ENCODE measurements around the gene FBXO9.

The FBXO9 gene

DNA sequence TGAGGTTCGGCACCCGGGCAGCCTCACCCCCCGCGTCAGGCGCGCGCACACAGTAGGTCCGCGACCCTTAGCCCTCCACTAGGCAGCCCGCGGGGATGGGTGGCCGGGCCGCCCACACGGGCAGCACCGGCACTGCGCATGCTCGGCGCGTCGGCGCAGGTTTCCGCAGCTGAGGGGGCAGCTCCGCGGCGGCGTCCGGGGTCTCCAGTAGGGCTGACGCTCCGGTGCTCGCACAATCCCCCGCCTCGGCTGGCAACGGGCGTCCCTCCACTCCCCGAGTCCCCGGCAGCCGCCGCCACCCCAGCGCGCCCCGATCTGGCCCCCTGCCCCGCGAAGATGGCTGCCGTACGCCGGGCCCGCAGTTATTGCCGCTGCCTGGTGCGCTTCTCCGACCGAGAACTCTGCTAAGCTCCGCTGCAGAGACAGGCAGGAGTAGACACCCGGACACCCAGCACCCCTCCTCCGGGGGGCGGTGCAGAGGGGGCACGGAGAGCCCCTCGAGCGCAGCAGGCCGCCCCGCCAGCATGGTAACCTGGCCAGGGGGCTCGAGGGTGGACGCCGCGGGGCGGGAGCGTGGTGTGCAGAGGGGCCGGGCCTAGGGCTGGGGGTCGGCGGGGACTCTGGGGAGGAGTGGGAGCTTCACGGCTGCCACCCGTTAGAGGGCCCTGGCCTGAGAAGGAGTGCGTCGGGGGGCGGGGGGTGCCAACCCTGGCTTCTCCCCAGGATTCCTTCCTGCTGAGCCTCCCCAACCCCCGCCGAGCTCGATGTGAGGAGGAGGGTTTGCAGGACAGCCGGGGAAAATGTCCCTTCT is at the start of gene FBXO9:
Gene FBXO9 (plus strand): TSS at position 139 of the 811 bp plus-strand sequence. CDS start 386 bp downstream, at position 525.
- peak; percentile 81 for DNase-seq (ENCODE audit: low spot score)

- no peak for DNase-seq (ENCODE audit: low spot score)
Observed at GRCh38 chr6:53015486-53015885, 49.7 kb upstream of the FBXO9 start.

DNA sequence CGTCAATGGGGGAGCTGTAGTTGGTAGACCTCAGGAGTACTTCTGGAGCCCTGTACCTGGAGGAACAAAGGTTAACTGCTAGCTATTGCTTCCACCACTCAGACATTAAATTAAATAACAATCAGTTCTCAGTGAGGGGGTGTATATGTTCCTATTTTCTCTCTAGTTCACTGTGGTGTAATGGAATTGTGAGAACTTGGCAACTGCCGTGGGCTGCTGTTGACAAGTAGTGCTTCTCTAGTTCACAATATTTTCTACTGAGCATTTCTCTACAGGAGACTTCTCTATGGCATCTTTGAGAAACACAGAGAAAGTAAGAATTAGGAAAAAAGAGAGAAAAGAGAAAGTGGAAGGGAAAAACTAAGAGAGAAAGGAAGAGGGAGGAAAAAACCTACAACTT is 46.8 kb upstream of the FBXO9 start:
- no peak for DNase-seq (ENCODE audit: low spot score)

- DNase-seq (ENCODE audit: low spot score) = peak; percentile 67
Observed at GRCh38 chr6:53020005-53020744, 45.0 kb upstream of the FBXO9 start.

DNA sequence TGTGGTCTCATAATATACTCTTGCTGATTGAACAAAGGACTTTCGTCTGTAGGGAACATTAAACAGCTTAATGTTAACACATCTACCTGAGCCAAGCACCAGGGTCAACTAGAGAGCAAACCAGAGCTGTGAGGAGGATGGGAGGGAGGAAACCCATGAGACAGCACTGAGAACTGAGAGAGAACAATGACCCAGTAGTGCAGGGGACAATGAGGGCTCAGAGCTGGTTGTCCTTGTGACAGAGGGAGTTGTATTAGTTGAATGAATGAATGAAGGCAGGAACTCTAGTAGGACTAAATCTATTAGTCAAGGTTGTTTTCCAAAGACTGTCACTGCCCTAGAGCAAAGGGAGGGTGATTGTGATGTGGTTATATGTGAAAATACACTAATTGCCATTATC is 41.9 kb upstream of the FBXO9 start:
- peak; percentile 86 for DNase-seq (ENCODE audit: low spot score)

DNA sequence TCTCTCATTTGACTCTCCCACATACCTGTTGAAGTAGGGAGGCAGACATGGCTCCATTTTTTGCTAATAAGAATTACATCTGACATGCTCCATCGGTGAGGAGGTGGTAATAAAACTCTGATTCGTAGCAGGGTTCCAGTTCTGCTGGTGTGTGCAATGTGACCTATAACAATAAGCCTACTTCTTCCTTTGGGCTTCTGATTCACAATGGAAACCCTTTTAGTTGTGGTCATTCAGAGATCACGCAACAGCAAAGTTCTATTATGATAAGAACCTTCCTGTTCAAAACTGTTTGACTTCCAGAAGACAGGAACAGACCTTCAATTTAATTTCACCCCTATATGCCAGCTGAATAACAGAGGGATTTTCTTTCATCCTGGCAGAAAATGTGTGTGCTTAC is 38.7 kb upstream of the FBXO9 start:
- DNase-seq (ENCODE audit: low spot score) = no peak

DNA sequence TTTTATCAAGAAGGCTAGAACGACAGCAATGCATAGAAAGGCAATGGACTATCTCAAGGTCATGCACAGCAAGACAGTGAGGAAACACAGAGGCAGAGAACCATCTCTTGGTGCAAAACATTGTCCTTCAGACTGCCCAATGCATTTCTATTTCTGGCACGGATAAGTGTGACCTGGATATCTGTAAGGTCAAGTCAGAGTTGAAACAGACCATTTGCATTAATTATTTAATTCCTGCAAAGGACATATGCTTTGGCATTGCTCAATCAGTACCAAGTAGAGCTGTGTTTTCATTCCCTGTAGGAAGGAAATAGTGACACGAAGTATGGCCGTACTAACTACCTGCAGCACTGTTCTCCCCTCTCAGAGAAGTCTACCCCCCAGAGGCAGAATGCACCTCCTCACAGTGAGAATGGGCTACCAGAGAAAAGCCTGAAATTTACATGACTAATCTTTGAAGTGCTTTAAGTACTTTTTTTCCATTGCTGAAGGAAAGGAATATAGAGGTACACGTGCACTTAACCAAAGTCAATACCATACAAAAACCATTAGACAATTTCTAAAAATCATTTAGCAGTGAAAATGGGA is 38.0 kb upstream of the FBXO9 start:
- DNase-seq (ENCODE audit: low spot score) = no peak

DNA sequence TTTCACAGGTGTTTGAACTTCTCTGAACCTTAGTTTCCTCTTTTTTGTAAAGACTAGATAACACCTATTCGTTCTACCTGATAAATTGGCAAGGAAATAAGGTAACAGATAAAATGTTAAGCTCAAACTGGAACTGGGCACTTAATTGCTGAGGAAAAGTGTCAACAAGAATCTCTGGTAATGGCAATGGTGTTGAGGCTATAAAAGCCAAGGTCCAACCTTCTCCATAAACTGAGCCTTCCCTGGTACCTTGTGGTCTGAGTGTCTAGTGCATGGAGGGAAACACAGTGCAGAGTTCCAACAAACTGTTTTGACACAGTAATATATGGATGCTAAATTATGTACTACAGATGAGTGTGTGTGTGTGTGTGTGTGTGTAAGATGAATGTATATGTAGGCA is 36.7 kb upstream of the FBXO9 start:
- DNase-seq (ENCODE audit: low spot score) = no peak

GRCh38 chr6:53029257-53029656 is 35.9 kb upstream of the FBXO9 start:
- no peak for DNase-seq (ENCODE audit: low spot score)

- DNase-seq (ENCODE audit: low spot score) = no peak
Observed at GRCh38 chr6:53029761-53030160, 35.4 kb upstream of the FBXO9 start.

DNA sequence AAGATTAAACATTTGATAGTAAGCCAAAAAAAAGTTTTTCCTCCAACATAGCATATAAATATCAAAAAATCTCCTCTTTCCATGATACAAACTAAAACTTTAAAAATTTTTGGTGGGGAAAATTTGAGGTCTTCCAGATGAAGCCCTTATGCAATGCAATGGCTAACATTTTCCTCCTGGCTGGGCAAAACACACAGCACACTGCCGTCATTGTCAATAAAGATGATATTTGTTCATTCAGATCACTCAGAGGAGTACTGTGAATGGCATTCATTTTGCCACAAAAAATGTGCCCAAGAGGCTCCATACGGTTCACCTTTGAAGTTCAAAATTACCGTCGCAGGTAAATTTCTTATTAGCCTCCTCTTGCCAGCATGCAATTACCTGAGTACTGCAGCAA is 33.9 kb upstream of the FBXO9 start:
- no peak for DNase-seq (ENCODE audit: low spot score)

DNA sequence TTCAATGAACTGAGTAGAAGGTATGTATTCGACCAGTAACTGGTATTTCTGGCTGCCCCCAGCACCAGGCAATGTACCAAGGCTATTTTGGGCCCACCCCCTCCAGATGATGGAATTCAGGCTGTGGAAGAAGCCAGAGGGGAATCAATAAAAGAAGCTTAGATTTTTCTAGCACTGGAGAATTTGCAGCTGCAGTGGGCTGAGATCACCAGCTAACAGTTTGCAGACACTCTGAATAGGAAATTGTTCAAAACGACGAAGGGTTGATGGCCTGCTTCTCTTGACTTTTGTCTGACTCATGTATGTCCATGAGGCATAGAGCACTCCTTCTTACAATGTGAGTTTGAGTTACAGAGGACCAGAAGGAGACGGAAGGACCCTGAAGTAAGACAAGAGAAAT is 32.4 kb upstream of the FBXO9 start:
- DNase-seq (ENCODE audit: low spot score) = peak; percentile 85

GRCh38 chr6:53033764-53034163 is 31.4 kb upstream of the FBXO9 start:
- no peak for DNase-seq (ENCODE audit: low spot score)

- DNase-seq (ENCODE audit: low spot score) = no peak
Observed at GRCh38 chr6:53035549-53036213, 29.5 kb upstream of the FBXO9 start.

- no peak for DNase-seq (ENCODE audit: low spot score)
Observed at GRCh38 chr6:53038141-53038540, 27.1 kb upstream of the FBXO9 start.

DNA sequence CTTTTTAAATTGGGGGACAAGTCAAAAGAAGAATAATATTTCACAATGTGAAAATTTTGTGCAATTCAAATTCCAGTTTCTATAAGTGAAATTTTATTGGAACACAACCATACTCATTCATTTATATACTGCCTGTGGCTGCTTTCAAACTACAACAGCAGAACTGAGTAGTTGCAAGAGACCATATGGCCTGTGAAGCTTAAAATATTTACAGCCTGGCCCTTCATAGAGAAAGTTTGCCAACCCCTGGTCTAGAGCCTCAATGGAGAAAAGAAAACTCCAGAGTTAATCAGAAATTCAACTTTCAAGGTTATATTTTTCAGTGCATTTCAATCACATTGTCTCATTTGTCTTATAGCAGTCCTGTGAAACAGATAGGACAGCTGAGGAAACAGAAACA is 26.6 kb upstream of the FBXO9 start:
- no peak for DNase-seq (ENCODE audit: low spot score)

DNA sequence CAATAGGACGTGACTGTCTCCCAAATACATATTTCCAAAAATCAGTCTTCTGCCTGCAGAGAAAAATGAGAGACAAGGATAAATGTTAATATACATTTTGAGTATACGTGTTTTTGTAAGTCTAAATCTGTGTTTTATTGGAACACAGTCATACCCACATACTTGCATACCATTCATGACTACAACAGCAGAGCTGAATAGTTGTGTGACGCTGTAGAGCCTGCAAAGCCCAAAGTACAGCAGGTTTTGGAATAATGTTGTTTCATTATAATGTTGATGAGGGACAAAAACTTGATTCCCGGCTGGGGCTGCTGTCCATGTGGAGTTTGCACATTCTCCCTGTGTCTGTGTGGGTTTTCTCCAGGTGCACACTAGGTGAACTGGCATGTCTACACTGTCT is 23.8 kb upstream of the FBXO9 start:
- DNase-seq (ENCODE audit: low spot score) = no peak

DNA sequence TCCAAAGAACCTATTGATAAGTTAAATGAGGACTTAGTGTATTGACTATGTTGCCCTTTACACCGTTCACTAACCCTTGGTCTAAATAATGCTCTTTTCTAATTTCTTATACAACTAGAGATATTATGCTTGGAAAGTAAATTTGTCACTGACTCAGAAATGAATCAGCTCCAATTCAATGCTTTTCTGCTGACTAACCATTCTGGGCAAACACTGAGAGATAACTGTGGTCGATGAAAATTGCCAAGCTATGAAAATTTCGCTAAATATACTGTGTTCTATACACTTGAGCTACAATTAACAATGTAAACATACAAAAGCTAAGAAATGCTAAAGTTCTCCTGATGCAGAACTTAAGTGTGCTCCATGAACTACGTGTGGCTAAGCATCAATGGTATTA is 23.1 kb upstream of the FBXO9 start:
- DNase-seq (ENCODE audit: low spot score) = no peak

GRCh38 chr6:53043581-53043980 is 21.6 kb upstream of the FBXO9 start:
- DNase-seq (ENCODE audit: low spot score) = no peak

DNA sequence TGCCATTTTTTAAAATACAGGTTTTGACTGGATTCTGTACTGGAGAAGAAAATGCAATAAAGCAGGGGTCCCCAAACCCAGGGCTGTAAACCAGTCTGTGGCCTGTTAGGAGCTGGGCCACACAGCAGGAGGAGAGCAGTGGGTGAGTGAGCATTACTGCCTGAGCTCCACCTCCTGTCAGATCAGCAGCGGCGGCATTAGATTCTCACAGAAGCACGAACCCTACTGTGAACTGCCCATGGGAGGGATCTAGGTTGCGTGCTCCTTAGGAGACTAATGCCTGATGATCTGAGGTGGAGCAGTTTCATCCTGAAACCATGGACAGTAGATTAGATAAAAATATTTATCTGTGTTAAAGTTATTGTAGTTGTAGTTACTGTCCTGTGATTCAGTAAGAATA is 21.1 kb upstream of the FBXO9 start:
- DNase-seq (ENCODE audit: low spot score) = no peak

- DNase-seq (ENCODE audit: low spot score) = no peak
Observed at GRCh38 chr6:53044572-53044971, 20.6 kb upstream of the FBXO9 start.

DNA sequence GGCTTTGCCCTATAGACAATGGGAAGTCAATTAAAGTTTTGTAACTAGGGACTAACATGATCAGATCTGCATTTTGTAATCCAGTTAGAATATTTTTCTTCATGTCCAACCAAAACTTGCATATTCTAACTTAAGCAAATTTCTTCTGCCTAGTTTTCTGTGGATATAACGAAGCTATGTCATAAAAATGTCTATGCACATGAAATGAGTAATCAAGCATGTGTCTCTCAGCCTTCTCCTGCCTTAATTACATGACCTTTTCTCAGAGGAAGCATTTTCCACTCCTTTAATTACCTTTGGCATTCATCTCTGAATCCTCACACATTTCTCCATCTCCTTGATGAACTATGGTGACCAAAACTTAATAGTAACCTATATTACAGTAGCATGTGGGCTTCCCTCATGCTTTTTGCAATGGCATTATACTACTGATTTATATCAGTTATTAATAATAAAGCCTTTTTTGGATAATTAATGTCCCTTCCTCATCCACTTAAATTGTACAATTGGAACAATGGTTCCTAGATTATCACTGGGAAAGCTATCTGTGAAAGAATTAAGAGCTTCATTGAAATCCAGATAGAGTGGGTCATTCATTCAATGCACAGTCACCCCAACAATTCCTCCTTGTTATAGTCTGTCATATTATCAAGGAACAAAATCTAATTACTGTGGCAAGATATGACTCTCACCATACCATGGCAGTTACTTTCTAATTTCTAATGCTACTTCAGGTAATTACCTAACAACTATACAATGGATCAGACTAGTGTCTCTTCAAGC is 19.1 kb upstream of the FBXO9 start:
- DNase-seq (ENCODE audit: low spot score) = no peak
